Left colon (tissue), 2 donors: ENCODE results near the gene SPAG16. TPM values are rescaled to one million over a fixed set of nuclear protein-coding genes. Genes with fewer than 3 reads are reported as not detected.

Experiments
- ATAC-seq: fragments of 200-7000 bp; cut with Tn5 transposase; one replicate; pipeline ENCODE4 v1.9.1; 2020; ENCODE audit warnings: mild to moderate bottlenecking, moderate library complexity
- DNase-seq, 2 donors: peaks; one replicate each; pipeline ENCODE4 v3.0.0-alpha.2; 2020
- intact Hi-C, 2 donors: fragments of 100-400 bp; cut with DNase I in 1 of 2; cut with micrococcal nuclease in 1 of 2; formaldehyde crosslinking; loops; one replicate each; pipeline versions ENCODE4 v1.11.2 to v1.14.0; 2022; cut with DNase I, micrococcal nuclease
- total RNA-seq, 2 donors: library from RNA; stranded (reverse); fragmentation: NEBNext Ultra II Directional; extraction: Animal tissue kit (Norgen Biotek cat#: 25700); gene quantifications; one replicate each; pipeline ENCODE4 v1.2.1, GENCODE V29; 2021
- donor health status: DM: no; HTN: no; CAD: no.
- donor health status: DM: yes; HTN: yes; CAD: no.

The SPAG16 gene
- total RNA-seq, 2 donors from 2014 or later, result 21.0 to 21.8 TPM

DNA sequence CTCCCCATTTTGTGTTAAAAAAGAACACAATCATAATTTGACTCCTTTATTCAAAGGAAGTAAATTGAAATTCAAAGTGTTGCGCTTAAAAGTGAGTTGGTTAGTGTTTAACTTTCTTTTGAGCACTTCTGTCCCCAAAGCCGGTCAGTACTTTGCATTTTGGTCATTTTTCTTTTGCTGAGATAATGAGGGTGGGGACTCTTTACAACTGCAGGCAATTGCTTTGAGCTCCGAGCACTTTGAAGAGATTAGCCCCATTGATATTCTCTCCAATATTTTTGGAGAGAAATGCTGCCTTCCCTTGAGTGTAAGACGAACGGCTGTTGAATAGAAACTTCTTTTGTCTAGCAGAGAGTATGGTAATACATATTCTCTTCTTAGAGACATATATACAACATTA is 885.0 kb downstream of the SPAG16 start:
- DNase-seq (no peak), ATAC-seq (no peak)
- intact Hi-C loops, result no loop called here

DNA sequence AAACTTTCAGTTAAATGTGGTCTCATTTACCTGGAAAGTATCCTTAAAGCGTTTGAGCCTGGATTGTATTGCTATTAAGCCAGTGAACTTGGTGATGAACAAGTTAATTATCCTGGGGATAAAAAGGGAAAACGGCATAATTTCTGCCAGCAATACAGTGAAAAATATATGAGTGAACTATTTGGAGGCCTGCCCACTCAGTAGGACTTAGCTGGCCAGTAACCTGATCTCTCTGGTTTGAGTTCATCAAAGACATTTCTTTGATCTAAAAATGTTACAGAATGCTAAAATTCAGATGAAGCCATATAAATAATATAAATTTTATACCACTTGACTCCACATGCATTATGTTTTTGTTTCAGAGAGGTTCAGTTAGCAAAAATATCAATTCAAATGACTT is 885.5 kb downstream of the SPAG16 start:
- intact Hi-C loops, result no loop called here
- DNase-seq (no peak), ATAC-seq (no peak)

DNA sequence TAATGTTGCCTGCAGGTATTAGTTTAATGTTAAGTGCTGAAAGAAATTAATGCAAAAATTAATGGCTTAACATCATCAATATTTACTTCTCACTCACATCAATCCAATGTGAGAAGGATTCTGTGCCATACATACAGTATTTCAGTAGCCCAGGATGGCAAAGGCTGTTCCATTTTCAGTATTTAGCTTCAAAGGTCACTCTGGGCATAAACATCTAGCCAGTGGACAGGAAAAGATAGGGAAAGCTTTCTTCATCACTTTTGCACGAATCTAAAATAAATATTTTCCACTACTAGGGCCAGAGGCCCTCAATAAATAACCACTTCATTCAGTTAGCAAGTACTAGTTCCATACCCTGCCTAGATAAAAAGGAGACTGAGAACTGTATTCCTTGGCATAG is 890.3 kb downstream of the SPAG16 start:
- ATAC-seq (no peak), DNase-seq (no peak)
- intact Hi-C loops, result no loop called here

DNA sequence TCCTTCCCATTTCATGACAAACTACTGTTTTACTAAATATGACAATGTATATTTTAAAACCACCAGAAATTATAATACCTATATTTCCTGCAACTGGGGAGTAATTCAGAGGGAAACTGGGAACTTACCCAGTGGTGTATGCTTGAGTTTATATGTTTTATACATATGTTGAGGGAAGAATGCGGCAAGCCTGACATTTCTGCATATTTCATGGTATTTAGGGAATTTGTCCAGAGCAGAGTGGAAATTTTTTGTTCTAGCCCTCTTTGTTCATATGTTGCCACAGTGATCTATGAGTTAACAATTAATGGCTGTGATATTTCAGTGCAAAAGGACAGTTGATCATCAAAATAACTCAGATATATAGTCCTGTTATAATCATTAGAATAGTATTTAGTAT is 895.8 kb downstream of the SPAG16 start:
- intact Hi-C loops, result no loop called here
- DNase-seq, result no peak
- ATAC-seq, result no peak

DNA sequence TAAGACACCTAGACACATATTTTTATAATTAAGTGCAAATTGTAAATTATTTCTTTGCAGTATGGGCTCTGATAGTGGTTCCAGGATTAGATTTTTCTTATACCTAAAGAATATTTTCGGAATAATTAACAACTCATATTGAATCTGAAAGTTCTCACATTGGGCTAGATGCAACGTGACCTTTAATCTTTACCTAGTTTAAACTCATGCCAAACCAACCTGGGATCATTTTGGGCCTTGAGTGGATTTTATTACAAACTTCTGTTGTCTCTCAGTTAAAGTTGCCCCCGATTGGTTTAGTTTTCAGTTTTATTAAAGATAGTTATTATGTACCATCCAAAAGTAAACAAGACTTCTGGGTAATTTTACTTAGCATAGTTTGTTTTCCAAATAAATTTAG is 896.4 kb downstream of the SPAG16 start:
- ATAC-seq, result no peak
- intact Hi-C loops, result no loop called here

DNA sequence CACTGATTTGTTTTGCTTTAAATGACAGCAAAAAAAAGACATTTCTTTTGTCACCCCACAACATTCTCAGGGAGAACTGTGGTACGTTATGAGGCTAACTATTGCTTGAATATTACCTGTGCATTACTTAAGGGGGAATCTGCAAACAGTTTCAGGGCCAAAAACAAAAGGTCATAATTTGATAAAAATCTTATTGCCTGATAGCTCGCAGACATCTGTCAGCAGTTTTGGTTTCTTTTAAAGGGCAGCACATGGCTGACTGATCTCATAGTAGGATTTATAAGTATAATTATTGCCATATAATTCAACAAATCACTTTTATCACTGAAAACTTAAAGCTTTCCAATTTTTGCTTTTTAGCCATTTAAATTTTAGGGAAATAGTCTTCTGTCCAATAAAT is 900.2 kb downstream of the SPAG16 start:
- ATAC-seq (no peak), DNase-seq (no peak)
- intact Hi-C loops, result no loop called here

More for the DNA sequence above, 896.4 kb downstream of the SPAG16 start:
- no peak for DNase-seq

DNA sequence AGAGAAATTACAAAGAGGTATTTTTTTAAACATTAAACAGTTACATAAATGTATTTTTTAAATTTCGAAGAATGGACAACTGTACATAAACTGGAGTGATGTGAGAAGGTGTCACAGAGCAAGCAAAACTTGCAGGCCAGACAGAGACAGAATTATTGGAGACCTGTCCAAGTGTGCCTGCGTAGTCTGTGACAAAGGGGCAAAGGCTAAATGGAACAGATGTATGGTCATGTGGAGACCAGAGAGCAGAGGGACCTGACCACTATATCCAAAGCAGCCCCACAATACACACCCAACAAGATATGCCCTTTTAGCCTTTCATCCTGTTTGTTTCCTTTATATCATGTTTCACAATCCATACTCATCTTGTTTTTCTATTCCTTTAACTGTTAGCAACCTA is 901.3 kb downstream of the SPAG16 start:
- ATAC-seq (no peak), DNase-seq (no peak)
- intact Hi-C loops, result no loop called here

DNA sequence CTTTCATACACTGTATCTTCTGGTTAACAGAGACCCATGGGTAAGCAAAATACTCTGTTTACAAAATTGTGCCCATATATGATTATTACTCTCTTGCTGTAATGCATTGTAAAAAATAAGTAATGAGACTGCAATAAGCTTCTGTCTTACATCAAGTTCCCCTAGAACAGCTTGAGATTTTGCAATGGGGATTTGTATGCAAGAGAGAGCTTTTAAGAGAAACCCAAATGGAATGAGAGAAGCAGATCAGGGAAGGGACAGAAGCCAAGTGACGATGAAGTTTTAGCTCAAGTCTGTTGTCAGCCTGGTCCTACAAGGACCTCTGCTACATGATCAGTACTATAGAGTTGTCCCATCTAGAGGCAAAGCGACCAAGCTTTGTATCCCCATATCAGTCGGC is 908.4 kb downstream of the SPAG16 start:
- intact Hi-C loops, result no loop called here
- no peak for ATAC-seq

DNA sequence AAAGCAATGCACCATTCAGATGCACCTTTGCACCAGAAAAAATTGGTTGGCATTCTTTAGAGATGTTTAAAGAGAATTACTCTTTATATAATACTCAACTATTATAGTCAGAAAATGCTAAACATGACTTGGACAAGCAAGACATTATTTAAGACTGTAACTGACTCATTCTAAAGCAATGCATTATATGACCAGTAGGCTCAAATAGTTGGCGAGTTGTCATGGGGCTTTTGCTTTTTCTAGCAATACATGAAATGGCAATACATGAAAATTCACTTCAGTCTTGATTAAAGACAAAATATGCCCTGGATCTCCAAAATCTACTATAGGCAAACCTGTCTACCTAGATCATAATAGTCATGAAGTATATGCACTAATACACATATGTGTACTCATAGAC is 909.7 kb downstream of the SPAG16 start:
- intact Hi-C loops, result no loop called here
- no peak for DNase-seq
- no peak for ATAC-seq

More for the DNA sequence above, 908.4 kb downstream of the SPAG16 start:
- no peak for DNase-seq

DNA sequence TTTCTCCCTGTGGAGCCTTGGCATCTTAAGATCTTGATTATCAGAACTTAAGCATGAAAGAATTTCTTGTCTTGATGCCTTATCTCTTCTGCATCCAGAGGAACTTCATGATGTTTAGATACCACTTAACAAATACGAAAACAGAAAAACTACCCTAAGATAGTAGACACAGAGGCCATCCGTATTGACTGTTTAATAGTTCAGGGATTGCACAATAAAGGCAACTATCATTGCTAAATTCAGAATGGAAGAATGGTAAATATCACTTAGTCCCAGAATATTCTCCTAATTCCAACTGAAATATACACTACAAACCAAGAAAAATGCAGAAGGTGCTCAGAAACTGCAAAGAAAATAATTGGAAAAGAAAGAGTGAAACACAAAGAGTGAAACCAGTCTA is 912.0 kb downstream of the SPAG16 start:
- no peak for DNase-seq
- ATAC-seq, result no peak
- intact Hi-C loops, result no loop called here

DNA sequence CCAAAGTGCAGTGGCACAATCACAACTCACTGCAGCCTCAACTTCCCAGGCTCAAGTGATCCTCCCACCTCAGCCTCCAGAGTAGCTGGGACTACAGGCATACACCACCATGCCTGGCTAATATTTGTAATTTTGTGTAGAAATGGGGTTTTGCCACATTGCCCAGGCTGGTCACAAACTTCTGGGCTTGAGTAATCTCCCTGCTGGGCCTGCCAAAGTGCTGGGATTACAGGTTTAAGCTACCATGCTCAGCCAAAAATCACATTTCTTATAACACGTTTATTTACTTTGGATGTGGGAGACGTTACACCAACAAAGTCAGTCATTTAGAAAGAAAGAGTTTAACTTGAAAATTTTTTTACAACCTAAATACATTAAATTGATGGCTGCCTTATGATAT is 917.6 kb downstream of the SPAG16 start:
- intact Hi-C loops, result no loop called here
- DNase-seq (no peak), ATAC-seq (no peak)

DNA sequence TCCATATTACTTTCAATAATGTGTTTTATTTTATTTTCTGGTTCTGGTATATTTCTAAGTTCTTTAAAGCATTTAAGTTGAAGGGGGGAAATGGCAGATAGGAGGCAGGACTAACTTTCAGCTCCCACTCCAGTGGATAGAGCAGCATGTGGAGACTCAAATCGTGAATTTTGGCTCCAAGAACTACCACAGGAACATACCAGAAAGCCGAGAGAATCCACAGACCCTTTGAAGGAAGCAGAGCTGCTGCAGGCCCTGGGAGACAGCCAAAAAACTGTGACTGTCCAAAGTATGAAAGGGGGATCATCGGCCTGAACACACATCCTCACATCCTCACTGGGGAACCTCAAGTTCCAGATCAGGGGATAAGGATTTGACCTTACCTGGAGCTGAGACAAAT is 919.0 kb downstream of the SPAG16 start:
- intact Hi-C loops, result no loop called here

DNA sequence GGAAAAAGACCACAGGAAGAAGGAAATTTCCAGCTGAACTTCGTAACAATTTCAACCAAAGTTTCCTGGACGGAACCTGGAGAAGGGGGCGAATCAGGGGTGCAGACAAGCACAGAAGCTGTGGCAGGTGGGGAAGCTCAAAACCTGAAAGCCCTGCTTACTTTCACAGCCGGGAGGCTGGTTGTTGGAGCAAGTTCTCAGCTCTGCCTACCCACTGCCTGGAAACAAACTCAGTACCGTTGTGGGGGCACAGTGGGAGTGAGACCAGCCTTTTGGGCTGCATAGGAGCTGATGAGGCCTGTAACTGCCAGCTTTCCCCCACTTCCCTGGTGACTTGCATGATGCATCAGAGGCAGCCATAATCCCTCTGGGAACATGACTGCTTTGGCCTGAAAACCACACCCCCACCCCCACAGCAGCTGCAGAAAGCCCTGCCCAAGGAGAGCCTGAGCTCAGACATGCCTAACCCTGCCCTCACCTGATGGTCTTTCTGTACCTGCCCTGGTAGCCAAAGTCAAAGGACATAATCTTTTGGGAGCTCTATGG is 919.6 kb downstream of the SPAG16 start:
- intact Hi-C loops, result no loop called here
- DNase-seq (no peak), ATAC-seq (no peak)

More for the DNA sequence above, 919.0 kb downstream of the SPAG16 start:
- DNase-seq (no peak), ATAC-seq (no peak)

DNA sequence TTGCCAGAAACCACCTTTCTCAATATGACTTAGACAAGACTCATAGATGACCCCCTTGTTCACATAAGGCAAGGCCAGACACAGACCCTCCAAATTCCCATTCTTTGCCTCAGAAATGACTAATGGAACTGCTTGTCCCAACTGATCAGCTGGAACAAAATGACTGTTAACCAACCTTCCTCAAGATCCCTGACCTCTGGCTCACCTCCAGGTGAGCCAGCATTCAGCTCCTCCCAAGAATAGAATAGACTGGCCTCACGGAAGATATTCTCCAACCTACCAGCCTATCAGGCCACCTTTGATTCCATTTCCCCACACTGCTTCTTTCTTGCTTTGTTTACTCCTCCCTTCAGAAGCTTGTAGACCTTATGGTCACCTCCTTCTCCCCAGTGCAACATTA is 930.8 kb downstream of the SPAG16 start:
- intact Hi-C loops, result no loop called here
- no peak for ATAC-seq
- no peak for DNase-seq

DNA sequence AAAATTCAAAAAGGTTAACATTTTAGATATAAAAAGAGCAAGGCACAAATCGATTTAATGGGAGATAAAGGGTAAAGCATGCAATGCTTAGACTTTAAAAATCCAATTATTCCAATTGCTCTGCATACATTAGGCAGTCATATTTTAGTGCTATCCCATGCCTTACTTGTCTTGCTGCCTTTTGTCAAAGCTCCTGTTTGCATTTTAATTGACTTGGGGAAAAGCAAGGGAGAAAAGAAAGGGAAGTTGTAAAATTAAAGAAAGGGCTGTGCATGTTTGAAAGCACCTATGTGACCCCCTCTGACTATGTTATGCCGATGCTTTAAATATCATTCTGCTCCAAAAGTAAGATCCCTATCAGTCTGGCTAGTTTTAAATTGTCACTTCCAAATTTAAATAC is 932.9 kb downstream of the SPAG16 start:
- intact Hi-C loops, result no loop called here
- DNase-seq (no peak), ATAC-seq (no peak)

DNA sequence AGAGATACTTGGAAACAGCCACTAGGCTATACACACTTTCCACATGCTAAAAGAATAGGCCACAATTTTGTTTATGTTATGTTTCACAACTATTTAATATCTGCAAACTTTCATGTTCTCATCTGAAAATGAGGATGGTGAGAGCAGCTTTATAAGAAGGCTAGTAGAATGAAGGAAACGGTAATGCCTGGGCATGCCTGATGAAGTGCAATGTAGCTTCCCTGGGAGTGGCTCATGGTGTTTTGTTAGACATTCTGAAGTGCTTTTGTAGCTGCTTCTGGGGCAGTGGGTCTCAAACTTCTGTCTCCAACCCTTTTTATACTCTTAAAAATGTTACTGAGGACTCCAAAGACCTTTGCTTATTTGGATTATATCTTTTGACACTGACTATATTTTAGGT is 933.3 kb downstream of the SPAG16 start:
- ATAC-seq, result no peak
- no peak for DNase-seq
- intact Hi-C loops, result no loop called here

DNA sequence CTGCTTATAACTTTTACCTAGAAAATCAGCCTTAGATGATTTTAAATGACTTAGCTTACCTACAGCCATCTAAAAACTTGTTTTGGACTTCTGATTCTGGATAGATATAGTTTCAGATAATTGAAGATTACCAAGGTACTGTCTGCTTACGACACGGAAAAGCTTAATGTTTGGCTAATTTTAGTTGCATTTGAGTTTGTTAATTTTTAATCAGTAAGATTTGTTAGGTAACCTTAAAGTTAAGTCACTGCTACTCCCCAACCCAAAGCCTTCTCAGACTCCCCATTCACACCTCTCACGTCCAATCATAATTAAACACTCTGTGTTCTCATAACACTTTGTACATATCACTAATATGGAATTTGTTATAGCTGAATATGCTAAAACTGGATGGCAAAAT is 936.0 kb downstream of the SPAG16 start:
- no peak for ATAC-seq
- intact Hi-C loops, result no loop called here
- DNase-seq, result no peak

DNA sequence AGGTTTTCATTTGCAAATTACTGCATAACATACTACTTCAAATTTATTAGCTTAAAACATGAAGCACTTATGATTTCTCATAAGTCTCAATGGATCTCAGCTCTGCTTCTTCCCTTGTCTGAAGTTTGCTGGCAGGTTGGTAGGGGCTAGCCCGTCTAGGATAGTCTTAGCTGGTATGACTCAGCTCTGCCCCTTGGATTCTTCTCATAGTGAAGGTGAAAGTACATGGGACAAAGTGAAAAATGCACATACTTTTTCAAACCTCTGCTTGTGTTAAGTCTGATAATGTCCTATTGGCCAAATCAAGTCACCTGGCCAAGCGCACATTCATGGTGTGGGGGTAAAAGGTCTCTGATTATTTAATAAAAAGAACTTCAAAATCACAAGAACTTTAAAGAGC is 941.8 kb downstream of the SPAG16 start:
- intact Hi-C loops, result no loop called here
- DNase-seq, result no peak
- ATAC-seq, result no peak

DNA sequence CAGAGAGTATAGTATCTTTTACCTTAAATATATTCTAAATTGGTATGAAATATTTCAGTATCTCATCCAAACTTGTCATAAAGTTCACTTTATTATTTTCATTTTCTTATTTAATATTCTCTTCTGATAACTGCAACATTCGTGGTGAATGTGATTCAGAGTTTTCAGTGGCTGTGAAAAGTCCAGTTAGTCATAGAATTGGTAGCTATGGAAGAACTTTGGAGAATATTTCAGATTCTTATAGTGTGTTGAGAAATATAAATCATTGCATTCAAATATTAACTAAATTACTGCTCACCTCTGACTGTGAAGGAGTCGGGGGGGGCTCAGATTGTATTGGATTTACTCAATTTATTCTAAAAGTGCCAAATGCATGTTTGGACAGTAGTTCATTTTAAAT is 948.0 kb downstream of the SPAG16 start:
- intact Hi-C loops, result no loop called here
- no peak for DNase-seq

DNA sequence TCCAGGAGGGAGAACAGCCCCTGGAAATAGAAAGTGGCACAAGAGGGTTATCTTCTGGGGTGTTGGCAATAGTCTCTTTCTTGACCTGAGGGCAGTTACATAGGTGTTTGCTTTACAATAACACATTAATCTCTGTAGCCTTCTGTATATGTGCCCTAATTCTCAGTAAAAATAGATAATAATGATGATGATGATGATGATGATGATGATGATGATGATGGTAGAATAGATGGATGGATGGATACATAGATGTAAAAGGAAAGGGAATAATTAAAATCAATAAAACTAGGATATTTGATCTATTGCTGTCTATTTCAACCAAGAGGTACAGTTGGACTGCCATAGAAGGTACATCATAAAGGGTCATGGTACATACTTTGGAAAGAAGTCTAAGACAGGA is 948.9 kb downstream of the SPAG16 start:
- intact Hi-C loops, result no loop called here
- DNase-seq (no peak), ATAC-seq (no peak)

More for the DNA sequence above, 948.0 kb downstream of the SPAG16 start:
- ATAC-seq, result no peak

DNA sequence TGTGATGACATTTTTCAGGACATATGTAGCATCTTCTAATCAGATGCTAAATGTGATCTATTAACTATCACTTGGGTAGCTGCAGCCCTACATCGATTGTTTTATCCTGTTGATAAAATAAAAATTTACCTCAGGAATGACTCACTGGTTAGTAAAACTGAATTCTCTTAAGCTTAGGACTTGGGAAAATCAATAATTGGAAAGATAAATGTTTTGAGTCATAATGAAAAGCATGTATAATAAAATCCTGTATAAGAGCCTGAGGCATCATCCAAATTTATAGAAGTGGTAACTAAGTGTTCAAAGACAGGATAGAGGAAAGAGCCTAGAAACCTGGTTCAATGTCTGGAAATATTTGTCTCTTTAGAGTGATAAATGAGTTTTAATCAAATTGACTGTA is 958.5 kb downstream of the SPAG16 start:
- intact Hi-C loops, result no loop called here
- ATAC-seq (no peak), DNase-seq (no peak)

DNA sequence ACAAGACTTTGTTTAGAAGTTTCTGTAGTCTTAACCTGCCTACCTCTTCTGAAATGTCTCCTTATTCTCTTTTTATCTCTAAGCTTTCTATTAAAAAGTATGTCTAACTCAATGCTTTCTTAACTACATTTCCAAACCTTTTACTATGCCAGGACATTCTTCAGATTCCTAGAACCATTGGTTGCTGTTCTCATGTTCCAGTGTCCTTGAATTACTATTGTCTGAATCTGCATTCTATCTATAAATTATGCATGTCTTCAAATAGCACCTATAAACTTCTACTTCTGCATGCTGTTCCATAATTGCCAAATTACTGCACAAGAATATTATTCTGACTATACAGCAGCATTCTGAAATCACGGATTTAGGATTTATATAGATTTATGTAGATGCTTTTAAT is 960.6 kb downstream of the SPAG16 start:
- DNase-seq (no peak), ATAC-seq (no peak)
- intact Hi-C loops, result no loop called here
